Myocyte (in vitro differentiated cells): ENCODE measurements around the gene NDUFC1. TPM values are rescaled to one million over a fixed set of nuclear protein-coding genes. Genes with fewer than 3 reads are reported as not detected.
"Not testable (repeated sequence)": the region's sequence is repeated elsewhere in the genome, so short reads cannot be mapped to it uniquely, and the experiment has no call there.

ENCODE experiments used
- DNase-seq: peaks from one replicate; pipeline ENCODE4 v3.0.0-alpha.2; 2012; ENCODE audit warnings: low read depth
- total RNA-seq: library from RNA; depleted of rRNA; stranded (reverse); fragments of >200 nt; gene quantifications from 2 replicates; pipeline ENCODE4 v1.2.3, GENCODE V29; 2014

The NDUFC1 gene
- total RNA-seq, 1 donor from 2014 or later: 59.2 TPM

GRCh38 chr4:139299536-139299935 is 2.7 kb downstream of the NDUFC1 start:
- no peak for DNase-seq

DNA sequence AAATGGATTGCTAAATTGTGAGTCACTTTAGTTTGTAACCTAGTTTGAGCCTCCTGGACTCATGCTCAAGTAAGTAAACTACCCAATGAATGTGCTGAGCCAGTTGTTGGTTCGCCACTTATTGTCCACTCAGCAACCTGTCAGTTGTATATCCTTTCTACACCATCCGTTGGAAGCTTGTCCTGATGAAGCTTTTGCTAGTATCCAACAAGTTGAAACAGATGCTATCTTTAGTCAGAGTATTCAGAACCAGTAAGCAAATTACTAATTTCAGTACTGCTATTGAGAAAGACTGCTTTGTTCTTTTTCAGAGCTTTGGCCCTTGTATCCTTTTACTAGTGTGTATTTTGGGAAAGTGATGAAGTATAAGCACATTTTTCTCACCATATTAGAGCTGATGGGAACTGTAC is 5.3 kb downstream of the NDUFC1 start:
- peak; percentile 26 for DNase-seq

DNA sequence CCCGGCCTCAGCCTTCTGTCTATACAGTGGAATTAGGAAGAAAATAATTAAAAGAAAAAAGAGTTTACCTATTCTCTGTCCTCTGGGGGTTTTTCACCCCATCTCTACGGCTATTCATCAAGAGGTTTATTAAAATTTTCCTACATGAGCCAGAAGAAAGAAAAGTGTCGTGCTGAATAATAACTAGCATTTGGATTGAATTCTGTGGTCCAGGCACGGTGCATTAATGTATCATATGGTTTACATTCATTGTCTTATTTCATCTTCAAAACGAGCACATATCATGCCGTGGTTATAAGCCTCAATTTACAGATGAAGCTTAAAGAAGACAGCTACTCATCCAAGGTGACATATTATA is 6.4 kb downstream of the NDUFC1 start:
- no peak for DNase-seq

DNA sequence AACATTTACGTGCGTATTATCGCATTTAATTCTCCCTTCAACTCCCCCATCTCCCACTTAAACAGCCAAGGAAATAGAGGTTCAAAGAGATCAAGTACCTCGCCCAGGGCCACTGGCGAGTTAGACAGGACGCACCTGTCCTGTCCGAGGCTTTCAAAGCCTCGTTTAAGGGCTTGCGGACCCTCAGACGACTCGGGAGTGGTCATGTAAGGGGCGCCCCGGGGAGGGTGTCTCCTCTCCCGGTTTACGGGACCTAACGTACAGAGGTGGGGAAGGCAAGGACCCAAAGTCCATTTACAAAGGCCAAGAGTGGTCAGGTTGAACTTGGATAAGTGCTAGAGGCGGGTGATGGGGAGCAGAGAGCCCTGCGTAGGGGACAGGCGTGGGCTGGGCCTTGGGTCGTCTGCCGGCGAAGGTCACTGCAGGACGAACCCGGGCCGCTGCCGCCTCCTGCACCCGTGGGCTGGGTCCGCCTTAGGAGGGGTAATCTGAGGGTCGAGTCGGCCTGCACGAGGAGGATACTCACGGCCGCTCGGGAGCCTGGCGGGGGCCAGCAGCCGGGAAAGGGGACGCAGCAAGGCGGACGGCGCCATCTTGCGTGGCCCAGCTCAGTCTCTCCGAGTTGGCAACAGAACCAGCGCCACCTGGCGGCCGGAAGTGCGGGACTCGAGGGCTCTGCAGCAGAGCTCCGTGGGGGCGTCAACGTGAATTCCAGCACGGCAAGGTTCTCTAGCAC is 6.9 kb downstream of the NDUFC1 start:
- peak; percentile 95 for DNase-seq

- no peak for DNase-seq
Measured at GRCh38 chr4:139286186-139286698, 16.0 kb downstream of the NDUFC1 start.

- DNase-seq: no peak
Measured at GRCh38 chr4:139282721-139283075, 19.6 kb downstream of the NDUFC1 start.

DNA sequence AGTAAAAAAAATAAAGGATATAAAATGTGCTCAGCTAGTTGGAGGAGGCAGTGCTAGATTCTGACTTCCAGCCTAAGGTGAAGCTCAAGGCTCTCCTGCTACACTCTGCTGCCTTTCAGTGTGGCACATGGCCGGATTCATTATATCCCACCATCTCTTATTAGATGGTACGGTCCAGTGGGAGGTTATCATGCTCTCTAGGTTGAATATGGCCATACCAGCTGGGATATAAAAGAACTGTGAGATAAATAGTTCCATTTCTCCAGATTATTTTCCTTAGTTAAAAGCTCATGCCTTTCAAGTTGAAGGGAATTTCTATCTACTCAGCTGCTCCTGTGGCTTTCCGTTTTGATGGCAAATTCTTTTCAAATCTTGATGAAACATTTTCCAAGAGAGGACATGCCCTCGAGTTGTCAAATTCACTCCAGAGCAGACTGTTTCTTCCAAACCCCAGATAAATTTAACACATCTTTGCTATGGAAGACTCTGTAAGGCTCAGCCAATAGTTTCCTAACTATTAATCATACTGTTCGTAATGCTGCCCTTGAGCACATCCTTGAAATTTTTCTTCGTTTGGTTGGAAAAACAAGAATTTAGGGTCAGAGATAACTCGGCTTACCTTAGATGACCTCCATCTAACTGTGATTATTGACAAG is 20.1 kb downstream of the NDUFC1 start:
- DNase-seq: no peak

GRCh38 chr4:139279760-139280620 is 22.3 kb downstream of the NDUFC1 start, which contains the start of gene MGARP:
MGARP (minus strand) TSS chr4:139280225; CDS start chr4:139280158, 67 bp downstream.
- DNase-seq: peak; percentile 32

GRCh38 chr4:139278912-139279759 is 23.1 kb downstream of the NDUFC1 start:
- no peak for DNase-seq

GRCh38 chr4:139278485-139278884 is 23.8 kb downstream of the NDUFC1 start:
- no peak for DNase-seq

DNA sequence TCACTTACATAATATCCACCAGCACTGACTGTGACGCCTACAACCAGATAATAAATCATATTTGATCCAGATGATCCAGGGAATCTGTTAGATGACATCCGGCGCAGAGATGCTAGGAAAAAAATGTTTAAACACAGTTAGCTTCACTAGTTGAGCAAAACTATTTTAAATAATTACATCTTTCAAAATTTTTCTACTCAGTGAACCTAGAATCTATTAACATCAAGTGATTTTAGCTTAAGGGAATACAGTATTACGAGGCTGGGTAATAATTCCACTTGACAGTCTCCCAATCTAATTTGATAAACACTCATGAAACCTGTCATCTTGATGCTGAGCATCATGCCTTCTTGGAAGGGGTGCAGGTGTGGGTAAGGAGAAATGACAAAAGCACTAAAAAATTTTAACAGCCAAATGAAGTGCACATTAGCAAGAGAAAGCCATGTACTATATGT is 27.0 kb downstream of the NDUFC1 start:
- DNase-seq: no peak

- no peak for DNase-seq
Measured at GRCh38 chr4:139274790-139275189, 27.5 kb downstream of the NDUFC1 start.

GRCh38 chr4:139273835-139274234 is 28.4 kb downstream of the NDUFC1 start:
- no peak for DNase-seq

- no peak for DNase-seq
Measured at GRCh38 chr4:139267301-139267700, 35.0 kb downstream of the NDUFC1 start.

GRCh38 chr4:139266583-139267257 is 35.6 kb downstream of the NDUFC1 start:
- peak; percentile 82 for DNase-seq

DNA sequence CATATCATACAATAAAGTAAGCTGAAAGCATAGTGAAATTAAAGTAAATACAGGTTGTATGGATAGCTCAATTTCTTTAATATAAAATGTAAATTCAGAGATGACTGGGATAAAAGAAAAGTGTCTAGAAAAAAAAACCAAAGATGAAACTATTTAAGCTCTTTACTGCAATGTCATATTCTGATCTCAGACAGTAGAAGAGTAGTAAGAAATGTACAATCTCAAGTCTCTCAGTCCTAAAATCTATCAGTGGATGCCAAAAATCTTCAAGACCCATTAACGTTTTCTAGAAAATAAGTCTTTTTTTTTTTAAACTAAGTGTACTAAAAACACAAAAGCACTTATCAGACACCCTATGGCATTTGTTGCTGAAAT is 36.1 kb downstream of the NDUFC1 start:
- no peak for DNase-seq

GRCh38 chr4:139265654-139266053 is 36.6 kb downstream of the NDUFC1 start:
- no peak for DNase-seq

DNA sequence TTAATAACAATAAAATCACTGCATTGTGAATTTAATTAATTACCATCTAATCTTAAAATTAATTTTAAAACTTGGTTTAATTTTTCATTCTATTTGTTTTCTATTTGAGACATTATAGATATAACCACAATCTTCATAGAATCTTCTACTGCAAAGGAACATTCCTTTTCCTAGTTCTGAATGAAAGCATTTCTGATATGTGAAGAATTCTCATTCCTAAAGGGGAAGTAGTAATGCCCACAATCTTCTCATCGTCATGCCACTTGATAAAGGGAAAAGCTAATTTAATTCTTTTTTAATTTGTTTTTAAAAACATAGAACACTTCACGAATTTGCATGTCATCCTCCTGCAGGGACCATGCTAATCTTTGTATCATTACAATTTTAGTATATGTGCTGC is 45.9 kb downstream of the NDUFC1 start:
- DNase-seq: no peak

GRCh38 chr4:139255581-139255980 is 46.7 kb downstream of the NDUFC1 start:
- not testable (repeated sequence) for DNase-seq

- DNase-seq: no peak
Measured at GRCh38 chr4:139253713-139254112, 48.6 kb downstream of the NDUFC1 start.
